ENCODE data around the gene PRR12. TPM values are rescaled to one million over a fixed set of nuclear protein-coding genes. Genes with fewer than 3 reads are reported as not detected.

PRR12 gene
- total RNA-seq, 1 experiment from 2014 or later: 8.7 TPM

Small RNA genes within 50 kb of the gene (small RNA-seq; reads per million reads assigned to genes)
- gene RF00019: not detected

Other genes starting within 250 kb of the PRR12 start
- gene TEAD2, start 228.8 kb upstream of the PRR12 start, total RNA-seq (2014; rRNA removed; shearing (Covaris generic); ENCODE audit: low replicate concordance): 2.9 and 5.5 TPM in 2 replicates
- gene DKKL1, start 227.3 kb upstream of the PRR12 start, total RNA-seq (2014; rRNA removed; shearing (Covaris generic); ENCODE audit: low replicate concordance): 1.2 TPM in 1 of 2 replicates, not detected in the other
- 0.52 and 0.65 TPM in 2 replicates for gene KASH5, start 202.9 kb upstream of the PRR12 start, total RNA-seq (2014; rRNA removed; shearing (Covaris generic); ENCODE audit: low replicate concordance)
- gene PTH2, start 167.7 kb upstream of the PRR12 start, total RNA-seq (2014; rRNA removed; shearing (Covaris generic); ENCODE audit: low replicate concordance): not detected in 2 replicates
- gene GFY, start 165.8 kb upstream of the PRR12 start, total RNA-seq (2014; rRNA removed; shearing (Covaris generic); ENCODE audit: low replicate concordance): 0.18 and 0.34 TPM in 2 replicates
- 0.47 and 0.63 TPM in 2 replicates for gene SLC17A7, start 149.7 kb upstream of the PRR12 start, total RNA-seq (2014; rRNA removed; shearing (Covaris generic); ENCODE audit: low replicate concordance)
- gene PIH1D1, start 139.4 kb upstream of the PRR12 start, total RNA-seq (2014; rRNA removed; shearing (Covaris generic); ENCODE audit: low replicate concordance): 163 and 223 TPM in 2 replicates
- gene ALDH16A1, start 138.0 kb upstream of the PRR12 start, total RNA-seq (2014; rRNA removed; shearing (Covaris generic); ENCODE audit: low replicate concordance): 15.9 and 83.3 TPM in 2 replicates
- gene FLT3LG, start 117.0 kb upstream of the PRR12 start, total RNA-seq (2014; rRNA removed; shearing (Covaris generic); ENCODE audit: low replicate concordance): 18.8 and 19.3 TPM in 2 replicates
- 6,359 and 8,659 TPM in 2 replicates for gene RPL13A, start 103.6 kb upstream of the PRR12 start, total RNA-seq (2014; rRNA removed; shearing (Covaris generic); ENCODE audit: low replicate concordance)
- gene RPS11, start 94.7 kb upstream of the PRR12 start, total RNA-seq (2014; rRNA removed; shearing (Covaris generic); ENCODE audit: low replicate concordance): 6,857 and 9,247 TPM in 2 replicates
- 1.8 and 3.5 TPM in 2 replicates for gene FCGRT, start 78.5 kb upstream of the PRR12 start, total RNA-seq (2014; rRNA removed; shearing (Covaris generic); ENCODE audit: low replicate concordance)
- gene RCN3, start 63.2 kb upstream of the PRR12 start, total RNA-seq (2014; rRNA removed; shearing (Covaris generic); ENCODE audit: low replicate concordance): 0.22 TPM in 1 of 2 replicates, not detected in the other
- 68.5 and 136 TPM in 2 replicates for gene NOSIP, start 10.6 kb upstream of the PRR12 start, total RNA-seq (2014; rRNA removed; shearing (Covaris generic); ENCODE audit: low replicate concordance)
- gene PRRG2, start 9.9 kb upstream of the PRR12 start, total RNA-seq (2014; rRNA removed; shearing (Covaris generic); ENCODE audit: low replicate concordance): 1.3 and 3.8 TPM in 2 replicates
- gene RRAS, start 49.0 kb downstream of the PRR12 start, total RNA-seq (2014; rRNA removed; shearing (Covaris generic); ENCODE audit: low replicate concordance): 0.22 and 1.8 TPM in 2 replicates
- 8.3 and 19.6 TPM in 2 replicates for gene SCAF1, start 51.0 kb downstream of the PRR12 start, total RNA-seq (2014; rRNA removed; shearing (Covaris generic); ENCODE audit: low replicate concordance)
- 78.2 and 293 TPM in 2 replicates for gene IRF3, start 74.7 kb downstream of the PRR12 start, total RNA-seq (2014; rRNA removed; shearing (Covaris generic); ENCODE audit: low replicate concordance)
- 25.6 and 35.4 TPM in 2 replicates for gene BCL2L12, start 74.8 kb downstream of the PRR12 start, total RNA-seq (2014; rRNA removed; shearing (Covaris generic); ENCODE audit: low replicate concordance)
- gene PRMT1, start 86.1 kb downstream of the PRR12 start, total RNA-seq (2014; rRNA removed; shearing (Covaris generic); ENCODE audit: low replicate concordance): 293 and 522 TPM in 2 replicates
- gene ADM5, start 98.4 kb downstream of the PRR12 start, total RNA-seq (2014; rRNA removed; shearing (Covaris generic); ENCODE audit: low replicate concordance): 4.0 and 12.0 TPM in 2 replicates
- 0.26 and 1.3 TPM in 2 replicates for gene CPT1C, start 99.9 kb downstream of the PRR12 start, total RNA-seq (2014; rRNA removed; shearing (Covaris generic); ENCODE audit: low replicate concordance)
- gene TSKS, start 172.1 kb downstream of the PRR12 start, total RNA-seq (2014; rRNA removed; shearing (Covaris generic); ENCODE audit: low replicate concordance): 5.7 and 17.9 TPM in 2 replicates
- 32.4 and 54.7 TPM in 2 replicates for gene AP2A1, start 175.8 kb downstream of the PRR12 start, total RNA-seq (2014; rRNA removed; shearing (Covaris generic); ENCODE audit: low replicate concordance)
- 15.8 and 38.3 TPM in 2 replicates for gene FUZ, start 222.1 kb downstream of the PRR12 start, total RNA-seq (2014; rRNA removed; shearing (Covaris generic); ENCODE audit: low replicate concordance)
- gene MED25, start 227.1 kb downstream of the PRR12 start, total RNA-seq (2014; rRNA removed; shearing (Covaris generic); ENCODE audit: low replicate concordance): 37.8 and 40.5 TPM in 2 replicates

Measured in Karpas-422 (cell line).